Fibroblast of lung (primary cell): ENCODE measurements around the gene ARID4A.

Experiments used
- EZH2 ChIP-seq: IDR thresholded peaks from 2 replicates; pipeline ENCODE4 v1.5.1; 2012; ENCODE audit warnings: low read length, control low read depth, mild to moderate bottlenecking; ENCODE audit errors: missing control alignments
- TF ChIP-seq, protein P1 (sequence below), 2 donors: IDR thresholded peaks in 1 of 2; conservative IDR thresholded peaks in 1 of 2; 1 replicate in 1 of 2; 2 replicates in 1 of 2; pipeline ENCODE4 v1.5.1; 2011 to 2012; ENCODE audit warnings: low read length in 2 of 2, control low read depth in 1 of 2, inconsistent platforms in 1 of 2, low read depth in 1 of 2, mild to moderate bottlenecking in 1 of 2

DNA sequence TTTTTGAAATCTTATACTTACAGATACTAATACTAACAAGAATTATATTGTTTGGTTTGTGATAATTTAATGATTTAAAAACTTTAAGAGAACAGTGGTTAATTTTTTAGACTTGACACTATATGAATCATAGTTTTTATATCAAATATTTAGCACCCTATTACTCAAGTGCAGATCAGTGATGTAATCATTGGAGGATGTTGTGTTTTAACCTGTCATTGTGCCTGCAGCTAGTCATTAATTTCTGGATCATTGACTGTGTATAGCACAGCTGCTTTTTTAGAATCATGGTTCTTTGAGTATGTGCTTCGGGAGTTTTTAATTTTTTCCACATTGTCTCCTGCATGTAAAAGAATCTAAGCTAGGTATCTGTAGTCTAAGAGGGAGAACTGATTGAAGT lies 17.3 kb downstream of the ARID4A start:
- TF ChIP-seq, protein P1, sequence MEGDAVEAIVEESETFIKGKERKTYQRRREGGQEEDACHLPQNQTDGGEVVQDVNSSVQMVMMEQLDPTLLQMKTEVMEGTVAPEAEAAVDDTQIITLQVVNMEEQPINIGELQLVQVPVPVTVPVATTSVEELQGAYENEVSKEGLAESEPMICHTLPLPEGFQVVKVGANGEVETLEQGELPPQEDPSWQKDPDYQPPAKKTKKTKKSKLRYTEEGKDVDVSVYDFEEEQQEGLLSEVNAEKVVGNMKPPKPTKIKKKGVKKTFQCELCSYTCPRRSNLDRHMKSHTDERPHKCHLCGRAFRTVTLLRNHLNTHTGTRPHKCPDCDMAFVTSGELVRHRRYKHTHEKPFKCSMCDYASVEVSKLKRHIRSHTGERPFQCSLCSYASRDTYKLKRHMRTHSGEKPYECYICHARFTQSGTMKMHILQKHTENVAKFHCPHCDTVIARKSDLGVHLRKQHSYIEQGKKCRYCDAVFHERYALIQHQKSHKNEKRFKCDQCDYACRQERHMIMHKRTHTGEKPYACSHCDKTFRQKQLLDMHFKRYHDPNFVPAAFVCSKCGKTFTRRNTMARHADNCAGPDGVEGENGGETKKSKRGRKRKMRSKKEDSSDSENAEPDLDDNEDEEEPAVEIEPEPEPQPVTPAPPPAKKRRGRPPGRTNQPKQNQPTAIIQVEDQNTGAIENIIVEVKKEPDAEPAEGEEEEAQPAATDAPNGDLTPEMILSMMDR (conservative IDR thresholded peaks at IDR 0.05 in 1 of 2, IDR thresholded peaks at IDR 0.05 in 1 of 2; ENCODE audit: low read depth in 1 of 2, low read length in 2 of 2), result no peak
- TF ChIP-seq EZH2, result no peak
